Upper lobe of left lung (tissue), 4 donors: ENCODE data around the gene UBASH3A.

ENCODE experiments used
- EP300 ChIP-seq, 4 donors: sonication (generic); formaldehyde crosslinking; IDR thresholded peaks; one replicate each; pipeline ENCODE4 v1.5.1; 2017; ENCODE audit warnings: antibody characterized with exemption in 4 of 4, control low read depth in 2 of 4
- POLR2A ChIP-seq, 4 donors: fragments of 450-650 bp; IDR thresholded peaks; one replicate each; pipeline ENCODE4 v1.5.1; 2016 to 2017; ENCODE audit warnings: antibody characterized with exemption in 4 of 4, mild to moderate bottlenecking in 2 of 4
- POLR2AphosphoS5 ChIP-seq, 2 donors: sonication (generic); formaldehyde crosslinking; IDR thresholded peaks; one replicate each; pipeline ENCODE4 v1.5.1; 2017; ENCODE audit warnings: antibody characterized with exemption in 2 of 2
- TF ChIP-seq, protein P1 (sequence below), 6 experiments: fragments of 450-650 bp in 4 of 6; fragments of 200-600 bp in 2 of 6; sonication (generic) in 2 of 6; IDR thresholded peaks; one replicate each; pipeline ENCODE4 v1.5.1; 2016 to 2019; ENCODE audit warnings: antibody characterized with exemption in 6 of 6

DNA sequence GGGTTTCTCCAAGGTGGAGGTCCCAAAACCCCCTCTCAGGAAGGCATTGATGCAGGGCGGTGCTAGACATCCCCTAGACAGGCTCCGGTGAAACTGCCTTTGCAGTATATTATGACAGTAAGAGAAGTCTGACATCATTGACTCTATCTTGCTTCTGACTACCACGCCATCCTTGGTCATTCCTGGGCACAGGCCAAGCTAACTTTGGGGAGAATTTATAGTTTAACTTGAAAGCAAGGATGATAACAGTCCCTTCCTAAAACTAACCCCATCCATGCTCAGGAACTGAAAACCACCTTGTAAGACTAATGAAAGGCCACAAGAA, 62.1 kb downstream of the UBASH3A start:
- TF ChIP-seq, protein P1, sequence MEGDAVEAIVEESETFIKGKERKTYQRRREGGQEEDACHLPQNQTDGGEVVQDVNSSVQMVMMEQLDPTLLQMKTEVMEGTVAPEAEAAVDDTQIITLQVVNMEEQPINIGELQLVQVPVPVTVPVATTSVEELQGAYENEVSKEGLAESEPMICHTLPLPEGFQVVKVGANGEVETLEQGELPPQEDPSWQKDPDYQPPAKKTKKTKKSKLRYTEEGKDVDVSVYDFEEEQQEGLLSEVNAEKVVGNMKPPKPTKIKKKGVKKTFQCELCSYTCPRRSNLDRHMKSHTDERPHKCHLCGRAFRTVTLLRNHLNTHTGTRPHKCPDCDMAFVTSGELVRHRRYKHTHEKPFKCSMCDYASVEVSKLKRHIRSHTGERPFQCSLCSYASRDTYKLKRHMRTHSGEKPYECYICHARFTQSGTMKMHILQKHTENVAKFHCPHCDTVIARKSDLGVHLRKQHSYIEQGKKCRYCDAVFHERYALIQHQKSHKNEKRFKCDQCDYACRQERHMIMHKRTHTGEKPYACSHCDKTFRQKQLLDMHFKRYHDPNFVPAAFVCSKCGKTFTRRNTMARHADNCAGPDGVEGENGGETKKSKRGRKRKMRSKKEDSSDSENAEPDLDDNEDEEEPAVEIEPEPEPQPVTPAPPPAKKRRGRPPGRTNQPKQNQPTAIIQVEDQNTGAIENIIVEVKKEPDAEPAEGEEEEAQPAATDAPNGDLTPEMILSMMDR (IDR thresholded peaks at IDR 0.05) = no peak
- TF ChIP-seq EP300 (IDR thresholded peaks at IDR 0.05) (no peak), POLR2AphosphoS5 (IDR thresholded peaks at IDR 0.05) (no peak), POLR2A (IDR thresholded peaks at IDR 0.05) (no peak)
